DOHH2 (cell line): ENCODE measurements around the gene S1PR1.
"Not testable (repeated sequence)": the region's sequence is repeated elsewhere in the genome, so short reads cannot be mapped to it uniquely, and the experiment has no call there.

Experiments used
- H3F3A ChIP-seq: fragments of 200-600 bp; sonication (generic), shearing (Covaris generic); 2 replicates; pipeline ENCODE4 v1.6.0; 2016; ENCODE audit warnings: antibody characterized with exemption, mild to moderate bottlenecking; ENCODE audit not compliant: control insufficient read depth, insufficient read depth
- H3K27ac ChIP-seq: fragments of 200-600 bp; sonication (generic); 2 replicates; pipeline ENCODE4 v1.5.1; 2014; ENCODE audit warnings: low read depth, mild to moderate bottlenecking, low read length, moderate library complexity
- H3K27me3 ChIP-seq: fragments of 200-600 bp; sonication (generic); 2 replicates; pipeline ENCODE4 v1.6.1; 2014; ENCODE audit warnings: mild to moderate bottlenecking, low read length, mixed read lengths; ENCODE audit not compliant: control insufficient read depth
- H3K36me3 ChIP-seq: fragments of 200-600 bp; sonication (generic); 2 replicates; pipeline ENCODE4 v1.6.1; 2014; ENCODE audit warnings: mild to moderate bottlenecking, low read length, moderate library complexity, mixed read lengths; ENCODE audit not compliant: control insufficient read depth
- H3K4me1 ChIP-seq: fragments of 200-600 bp; sonication (generic); 2 replicates; pipeline ENCODE4 v1.6.1; 2014; ENCODE audit warnings: mild to moderate bottlenecking, low read length, mixed read lengths; ENCODE audit not compliant: control insufficient read depth
- H3K4me2 ChIP-seq: fragments of 200-600 bp; sonication (generic); 2 replicates; pipeline ENCODE4 v1.6.0; 2014; ENCODE audit warnings: mild to moderate bottlenecking, low read length, moderate library complexity
- H3K4me3 ChIP-seq: fragments of 200-600 bp; sonication (generic); 2 replicates; pipeline ENCODE4 v1.5.1; 2014; ENCODE audit warnings: mild to moderate bottlenecking, low read length, mixed read lengths
- H3K79me2 ChIP-seq: fragments of 200-600 bp; sonication (generic); 2 replicates; pipeline ENCODE4 v1.6.1; 2014; ENCODE audit warnings: mild to moderate bottlenecking, low read length, mixed read lengths; ENCODE audit not compliant: control insufficient read depth
- H3K9me2 ChIP-seq: fragments of 200-600 bp; sonication (generic); replicated peaks from 2 replicates; pipeline ENCODE4 v1.6.1; 2014; ENCODE audit warnings: mild to moderate bottlenecking, low read length, mixed read lengths; ENCODE audit not compliant: control insufficient read depth
- H3K9me3 ChIP-seq: fragments of 200-600 bp; sonication (generic); 2 replicates; pipeline ENCODE4 v1.6.1; 2014; ENCODE audit warnings: antibody characterized with exemption, low read length, mixed read lengths; ENCODE audit not compliant: control insufficient read depth, insufficient read depth
- H4K20me1 ChIP-seq: fragments of 200-600 bp; sonication (generic); 2 replicates; pipeline ENCODE4 v1.6.0; 2014; ENCODE audit warnings: low read depth, mild to moderate bottlenecking, antibody characterized with exemption, low read length, moderate library complexity; ENCODE audit not compliant: control insufficient read depth, insufficient read depth
- CTCF ChIP-seq: fragments of 200-600 bp; sonication (generic); IDR thresholded peaks from one replicate; pipeline ENCODE4 v1.5.1; 2014; ENCODE audit warnings: antibody characterized with exemption, mild to moderate bottlenecking, low read depth, low read length; ENCODE audit not compliant: poor library complexity, severe bottlenecking
- EZH2phosphoT487 ChIP-seq: fragments of 200-600 bp; sonication (generic); IDR thresholded peaks from 2 replicates; pipeline ENCODE4 v1.6.1; 2017; ENCODE audit warnings: borderline replicate concordance, mild to moderate bottlenecking, antibody characterized with exemption, low read length, moderate library complexity, mixed read lengths

S1PR1 gene

GRCh38 chr1:101200513-101200912, 36.3 kb upstream of the S1PR1 start:
- no peaks in the 10 kb centered on the region for H3K27me3 ChIP-seq
- H3K4me1 ChIP-seq: peaks cover 7% of the 10 kb centered on the region
- no peaks in the 10 kb centered on the region for H3K9me2 ChIP-seq
- no peaks in the 10 kb centered on the region for H3K9me3 ChIP-seq
- H3K36me3 ChIP-seq: no peaks in the 10 kb centered on the region
- H3K4me2 ChIP-seq: no peak overlapping the region
- no peaks in the 10 kb centered on the region for H3F3A ChIP-seq
- H3K27ac ChIP-seq: no peak overlapping the region
- no peaks in the 10 kb centered on the region for H4K20me1 ChIP-seq
- no peak overlapping the region for H3K4me3 ChIP-seq
- no peaks in the 10 kb centered on the region for H3K79me2 ChIP-seq
- TF ChIP-seq EZH2phosphoT487 (no peak), CTCF (no peak)

GRCh38 chr1:101203820-101204540, 32.8 kb upstream of the S1PR1 start:
- H3F3A ChIP-seq: no peaks in the 10 kb centered on the region
- H3K36me3 ChIP-seq: no peaks in the 10 kb centered on the region
- no peak overlapping the region for H3K4me2 ChIP-seq
- no peaks in the 10 kb centered on the region for H3K9me2 ChIP-seq
- H4K20me1 ChIP-seq: no peaks in the 10 kb centered on the region
- no peaks in the 10 kb centered on the region for H3K9me3 ChIP-seq
- no peaks in the 10 kb centered on the region for H3K79me2 ChIP-seq
- H3K27ac ChIP-seq: no peak overlapping the region
- H3K4me3 ChIP-seq: no peak overlapping the region
- H3K27me3 ChIP-seq: no peaks in the 10 kb centered on the region
- H3K4me1 ChIP-seq: peaks cover 4% of the 10 kb centered on the region
- TF ChIP-seq CTCF (no peak), EZH2phosphoT487 (no peak)

- Histone ChIP-seq H3K27me3 (no peaks in the 10 kb centered on the region), H3K4me3 (no peak overlapping the region), H3K4me2 (no peak overlapping the region), H3K79me2 (no peaks in the 10 kb centered on the region), H3K9me3 (no peaks in the 10 kb centered on the region), H3K9me2 (no peaks in the 10 kb centered on the region), H3K4me1 (no peaks in the 10 kb centered on the region), H3K27ac (no peak overlapping the region), H3K36me3 (no peaks in the 10 kb centered on the region), H3F3A (no peaks in the 10 kb centered on the region), H4K20me1 (no peaks in the 10 kb centered on the region)
- no peak for TF ChIP-seq CTCF
- TF ChIP-seq EZH2phosphoT487: no peak
These were observed 31.4 kb upstream of the S1PR1 start for GRCh38 chr1:101205457-101205856.

GRCh38 chr1:101206139-101206538, 30.7 kb upstream of the S1PR1 start:
- not testable (repeated sequence) for H4K20me1 ChIP-seq, H3K9me2 ChIP-seq, H3K36me3 ChIP-seq, H3K27ac ChIP-seq, H3K4me2 ChIP-seq, H3F3A ChIP-seq, H3K4me3 ChIP-seq, H3K27me3 ChIP-seq, H3K9me3 ChIP-seq, H3K4me1 ChIP-seq, H3K79me2 ChIP-seq

GRCh38 chr1:101207271-101207670, 29.5 kb upstream of the S1PR1 start:
- not testable (repeated sequence) for H3K4me3 ChIP-seq, H3K9me2 ChIP-seq, H3F3A ChIP-seq, H3K9me3 ChIP-seq, H3K36me3 ChIP-seq, H4K20me1 ChIP-seq, H3K27ac ChIP-seq, H3K4me1 ChIP-seq, H3K4me2 ChIP-seq, H3K27me3 ChIP-seq, H3K79me2 ChIP-seq
